K562 (cell line): ENCODE results near the gene TP53I13.

Experiments used
- ATF1 ChIP-seq, 2 experiments: fragments of 450-650 bp in 1 of 2; IDR thresholded peaks; 2 replicates each; pipeline ENCODE4 v1.6.1; 2016; ENCODE audit warnings: missing compliant biosample characterization in 1 of 2, missing genetic modification characterization in 1 of 2
- ATF7 ChIP-seq: fragments of 450-650 bp; IDR thresholded peaks from 2 replicates; pipeline ENCODE4 v1.7.1; 2014; ENCODE audit warnings: mild to moderate bottlenecking, moderate library complexity
- BRCA1 ChIP-seq, 2 experiments: fragments of 450-650 bp in 1 of 2; sonication (generic) in 1 of 2; formaldehyde crosslinking in 1 of 2; IDR thresholded peaks; 2 replicates each; pipeline versions ENCODE4 v1.5.0 to v1.6.1; 2017 to 2020; ENCODE audit warnings: mild to moderate bottlenecking in 1 of 2, missing genetic modification reagents in 1 of 2
- EP300 ChIP-seq: IDR thresholded peaks from 2 replicates; pipeline ENCODE4 v1.6.1; 2012; ENCODE audit warnings: low read length, improper control_type of control experiment
- GMEB1 ChIP-seq: fragments of 250-450 bp; sonication (Bioruptor Pico); IDR thresholded peaks from 2 replicates; pipeline ENCODE4 v1.4.0; 2020; ENCODE audit warnings: mild to moderate bottlenecking
- KLF10 ChIP-seq: fragments of 250-450 bp; sonication (Bioruptor Pico); IDR thresholded peaks from 2 replicates; pipeline ENCODE4 v1.6.1; 2021; ENCODE audit warnings: matching md5 sums
- MEF2A ChIP-seq: IDR thresholded peaks from 2 replicates; pipeline ENCODE4 v1.6.1; 2011; ENCODE audit warnings: low read depth, mild to moderate bottlenecking, low read length, moderate library complexity; ENCODE audit not compliant: control insufficient read depth
- PCBP2 ChIP-seq: fragments of 200-400 bp; formaldehyde crosslinking; IDR thresholded peaks from 2 replicates; pipeline ENCODE4 v1.6.1; 2018; ENCODE audit warnings: low read length, low read depth, mild to moderate bottlenecking, moderate library complexity; ENCODE audit not compliant: poor library complexity, severe bottlenecking
- POLR2AphosphoS2 ChIP-seq: IDR thresholded peaks from 2 replicates; pipeline ENCODE4 v1.6.1; 2012; ENCODE audit warnings: low read length, improper control_type of control experiment
- POLR2B ChIP-seq: fragments of 450-650 bp; IDR thresholded peaks from 2 replicates; pipeline ENCODE4 v1.6.1; 2018; ENCODE audit warnings: low read depth; ENCODE audit not compliant: partially characterized antibody
- TRIM28 ChIP-seq: fragments of 450-650 bp; IDR thresholded peaks from 2 replicates; pipeline ENCODE4 v1.6.1; 2017
- TF ChIP-seq, protein P1 (sequence below), 3 experiments: IDR thresholded peaks in 2 of 3; conservative IDR thresholded peaks in 1 of 3; 2 replicates each; pipeline ENCODE4 v1.5.1; 2011 to 2012; ENCODE audit warnings: low read length in 3 of 3, mild to moderate bottlenecking in 3 of 3, control low read depth in 2 of 3, improper control_type of control experiment in 1 of 3, inconsistent platforms in 1 of 3, low read depth in 1 of 3, mixed read lengths in 1 of 3, moderate library complexity in 1 of 3; ENCODE audit not compliant: insufficient read depth in 2 of 3
- TF ChIP-seq, protein P2 (sequence below), 2 experiments: fragments of 450-650 bp; formaldehyde crosslinking in 1 of 2; IDR thresholded peaks; 2 replicates each; pipeline versions ENCODE4 v1.4.0 to v1.6.1; 2014 to 2020; ENCODE audit warnings: mild to moderate bottlenecking in 2 of 2, borderline replicate concordance in 1 of 2, low read depth in 1 of 2
- TF ChIP-seq, protein P3 (sequence below), 2 experiments: fragments of 450-650 bp in 1 of 2; sonication (generic) in 1 of 2; formaldehyde crosslinking in 1 of 2; IDR thresholded peaks in 1 of 2; conservative IDR thresholded peaks in 1 of 2; 2 replicates each; pipeline versions ENCODE4 v1.6.1 to v1.8.1; 2016 to 2023; ENCODE audit warnings: mild to moderate bottlenecking in 2 of 2, moderate library complexity in 2 of 2, inconsistent platforms in 1 of 2, missing genetic modification reagents in 1 of 2

- TF ChIP-seq POLR2AphosphoS2 = no peak
- TF ChIP-seq PCBP2 = no peak
- no peak for TF ChIP-seq KLF10 (CRISPR knock-in tag)
- TF ChIP-seq, protein P1, sequence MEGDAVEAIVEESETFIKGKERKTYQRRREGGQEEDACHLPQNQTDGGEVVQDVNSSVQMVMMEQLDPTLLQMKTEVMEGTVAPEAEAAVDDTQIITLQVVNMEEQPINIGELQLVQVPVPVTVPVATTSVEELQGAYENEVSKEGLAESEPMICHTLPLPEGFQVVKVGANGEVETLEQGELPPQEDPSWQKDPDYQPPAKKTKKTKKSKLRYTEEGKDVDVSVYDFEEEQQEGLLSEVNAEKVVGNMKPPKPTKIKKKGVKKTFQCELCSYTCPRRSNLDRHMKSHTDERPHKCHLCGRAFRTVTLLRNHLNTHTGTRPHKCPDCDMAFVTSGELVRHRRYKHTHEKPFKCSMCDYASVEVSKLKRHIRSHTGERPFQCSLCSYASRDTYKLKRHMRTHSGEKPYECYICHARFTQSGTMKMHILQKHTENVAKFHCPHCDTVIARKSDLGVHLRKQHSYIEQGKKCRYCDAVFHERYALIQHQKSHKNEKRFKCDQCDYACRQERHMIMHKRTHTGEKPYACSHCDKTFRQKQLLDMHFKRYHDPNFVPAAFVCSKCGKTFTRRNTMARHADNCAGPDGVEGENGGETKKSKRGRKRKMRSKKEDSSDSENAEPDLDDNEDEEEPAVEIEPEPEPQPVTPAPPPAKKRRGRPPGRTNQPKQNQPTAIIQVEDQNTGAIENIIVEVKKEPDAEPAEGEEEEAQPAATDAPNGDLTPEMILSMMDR (IDR thresholded peaks at IDR 0.05 in 2 of 3, conservative IDR thresholded peaks at IDR 0.05 in 1 of 3; ENCODE audit: insufficient read depth in 2 of 3, low read depth in 1 of 3, low read length in 3 of 3) = no peak
- TF ChIP-seq, protein P2, sequence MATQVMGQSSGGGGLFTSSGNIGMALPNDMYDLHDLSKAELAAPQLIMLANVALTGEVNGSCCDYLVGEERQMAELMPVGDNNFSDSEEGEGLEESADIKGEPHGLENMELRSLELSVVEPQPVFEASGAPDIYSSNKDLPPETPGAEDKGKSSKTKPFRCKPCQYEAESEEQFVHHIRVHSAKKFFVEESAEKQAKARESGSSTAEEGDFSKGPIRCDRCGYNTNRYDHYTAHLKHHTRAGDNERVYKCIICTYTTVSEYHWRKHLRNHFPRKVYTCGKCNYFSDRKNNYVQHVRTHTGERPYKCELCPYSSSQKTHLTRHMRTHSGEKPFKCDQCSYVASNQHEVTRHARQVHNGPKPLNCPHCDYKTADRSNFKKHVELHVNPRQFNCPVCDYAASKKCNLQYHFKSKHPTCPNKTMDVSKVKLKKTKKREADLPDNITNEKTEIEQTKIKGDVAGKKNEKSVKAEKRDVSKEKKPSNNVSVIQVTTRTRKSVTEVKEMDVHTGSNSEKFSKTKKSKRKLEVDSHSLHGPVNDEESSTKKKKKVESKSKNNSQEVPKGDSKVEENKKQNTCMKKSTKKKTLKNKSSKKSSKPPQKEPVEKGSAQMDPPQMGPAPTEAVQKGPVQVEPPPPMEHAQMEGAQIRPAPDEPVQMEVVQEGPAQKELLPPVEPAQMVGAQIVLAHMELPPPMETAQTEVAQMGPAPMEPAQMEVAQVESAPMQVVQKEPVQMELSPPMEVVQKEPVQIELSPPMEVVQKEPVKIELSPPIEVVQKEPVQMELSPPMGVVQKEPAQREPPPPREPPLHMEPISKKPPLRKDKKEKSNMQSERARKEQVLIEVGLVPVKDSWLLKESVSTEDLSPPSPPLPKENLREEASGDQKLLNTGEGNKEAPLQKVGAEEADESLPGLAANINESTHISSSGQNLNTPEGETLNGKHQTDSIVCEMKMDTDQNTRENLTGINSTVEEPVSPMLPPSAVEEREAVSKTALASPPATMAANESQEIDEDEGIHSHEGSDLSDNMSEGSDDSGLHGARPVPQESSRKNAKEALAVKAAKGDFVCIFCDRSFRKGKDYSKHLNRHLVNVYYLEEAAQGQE (IDR thresholded peaks at IDR 0.05; ENCODE audit: borderline replicate concordance) = no peak
- TF ChIP-seq, protein P2 (CRISPR knock-in tag; IDR thresholded peaks at IDR 0.05; ENCODE audit: low read depth) = no peak
- TF ChIP-seq ATF7 = no peak
- TF ChIP-seq BRCA1 (IDR thresholded peaks at IDR 0.05) = no peak
- no peak for TF ChIP-seq BRCA1 (CRISPR knock-in tag; IDR thresholded peaks at IDR 0.05)
- no peak for TF ChIP-seq GMEB1
- TF ChIP-seq, protein P3, sequence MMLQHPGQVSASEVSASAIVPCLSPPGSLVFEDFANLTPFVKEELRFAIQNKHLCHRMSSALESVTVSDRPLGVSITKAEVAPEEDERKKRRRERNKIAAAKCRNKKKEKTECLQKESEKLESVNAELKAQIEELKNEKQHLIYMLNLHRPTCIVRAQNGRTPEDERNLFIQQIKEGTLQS (IDR thresholded peaks at IDR 0.05) = no peak
- TF ChIP-seq, protein P3 (CRISPR knock-in tag; conservative IDR thresholded peaks at IDR 0.05) = no peak
- TF ChIP-seq EP300 = no peak
- no peak for TF ChIP-seq TRIM28
- no peak for TF ChIP-seq POLR2B
- TF ChIP-seq MEF2A = no peak
- TF ChIP-seq ATF1 (CRISPR knock-in tag; IDR thresholded peaks at IDR 0.05) = no peak
- no peak for TF ChIP-seq ATF1 (tag; IDR thresholded peaks at IDR 0.05)
Measured at GRCh38 chr17:29610395-29610794, 41.9 kb downstream of the TP53I13 start.
